Measurements from ENCODE around the gene STK32B. TPM values are rescaled to one million over a fixed set of nuclear protein-coding genes. Genes with fewer than 3 reads are reported as not detected.

STK32B gene
- total and polyA plus RNA-seq, 2 of the 8 experiments (the other 6 are each of a cell fraction or from before 2014, with no cell fraction given), result 2.3 to 2.5 TPM

DNA sequence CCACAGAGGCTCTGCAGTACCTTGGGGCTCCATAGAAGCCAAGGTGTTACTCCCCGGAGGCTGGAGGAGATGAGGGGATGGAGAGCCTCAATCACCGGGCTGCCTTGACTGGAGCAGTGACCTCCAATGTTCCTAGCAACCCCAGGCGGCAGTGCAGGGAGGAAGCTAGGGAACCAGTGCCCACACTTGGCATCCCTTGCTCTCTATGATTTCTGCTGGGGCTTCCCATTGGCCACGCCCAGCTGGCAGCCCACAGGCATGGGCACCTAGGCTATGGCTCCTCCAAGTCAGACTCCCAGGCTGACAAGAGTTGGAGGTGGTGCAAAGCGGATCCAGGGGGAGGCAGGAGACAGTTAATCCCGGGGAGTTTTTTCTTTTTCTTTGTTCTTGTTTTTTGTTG, 427.4 kb downstream of the STK32B start:
- H3K4me1 ChIP-seq (replicated peaks in 1 of 4; ENCODE audit: control insufficient read depth in 3 of 4, insufficient read depth in 4 of 4, low read length in 3 of 4), result peaks cover 0 to 8% (median 0%) of the 10 kb centered on the region in 4 experiments; a peak in 3 of 7 replicates
- no peak overlapping the region for H2BK20ac ChIP-seq (ENCODE audit: low read length)
- DNase-seq (ENCODE audit: low read depth in 1 of 2, low spot score in 2 of 2) (no peak), FAIRE-seq (no peak)
- no peak overlapping the region for H3K4ac ChIP-seq (replicated peaks; ENCODE audit: insufficient read length, low read depth, low read length)
- no peak overlapping the region for H2BK5ac ChIP-seq (ENCODE audit: low read depth, low read length)
- H3K4me2 ChIP-seq (ENCODE audit: insufficient read depth in 1 of 2, low read depth in 2 of 2, low read length in 2 of 2), result no peak overlapping the region
- no peak overlapping the region for H4K91ac ChIP-seq (replicated peaks; ENCODE audit: insufficient read length, low read length)
- ChIA-PET CTCF (ENCODE audit: partially characterized antibody) (interaction anchor here (0.6 kb wide), 1 partner anchor 623 kb away, joined by 3 read pairs; no protein-coding TSS in a partner anchor), POLR2A (ENCODE audit: partially characterized antibody) (no interaction called here)
- H4K8ac ChIP-seq (ENCODE audit: extremely low read depth, insufficient read depth, low read length), result no peak overlapping the region
- no peaks in the 10 kb centered on the region for H3K27me3 ChIP-seq (replicated peaks in 1 of 4; ENCODE audit: control insufficient read depth in 3 of 4, extremely low read depth in 1 of 4, insufficient read depth in 3 of 4, low read length in 3 of 4)
- H3K18ac ChIP-seq (ENCODE audit: extremely low read depth, low read length), result no peak overlapping the region
- H2BK15ac ChIP-seq (ENCODE audit: low read length), result no peak overlapping the region
- no peak overlapping the region for H3K4me3 ChIP-seq (ENCODE audit: extremely low read depth in 1 of 4, insufficient read depth in 2 of 4, low read depth in 3 of 4, low read length in 4 of 4)
- WGBS, 2 experiments (ENCODE audit: extremely low coverage in 1 of 2, insufficient coverage in 1 of 2, insufficient read length in 1 of 2, insufficient replicate concordance in 2 of 2, low coverage in 1 of 2, low lambda C conversion rate in 2 of 2, missing lambda C conversion rate in 1 of 2), result 90% methylated on average over 4 of the region's 6 CpGs; no CpG with 5 or more reads in 1 of the 2 experiments
- H3K79me2 ChIP-seq (ENCODE audit: control insufficient read depth in 1 of 2, insufficient read depth in 2 of 2, low read length in 2 of 2), result no peaks in the 10 kb centered on the region
- no peaks in the 10 kb centered on the region for H3K23me2 ChIP-seq (ENCODE audit: low read depth, low read length)
- H3K36me3 ChIP-seq (ENCODE audit: control insufficient read depth in 2 of 4, insufficient read depth in 4 of 4, low read length in 3 of 4), result no peaks in the 10 kb centered on the region
- H4K5ac ChIP-seq (ENCODE audit: insufficient read length, low read depth, low read length), result no peak overlapping the region
- no peak overlapping the region for H3K56ac ChIP-seq (replicated peaks; ENCODE audit: insufficient read length, low read depth, low read length)
- no peak overlapping the region for H2AK5ac ChIP-seq (ENCODE audit: low read depth, low read length)
- no peaks in the 10 kb centered on the region for H3K9me3 ChIP-seq (ENCODE audit: insufficient read depth in 2 of 2, low read depth in 1 of 2, low read length in 1 of 2)
- H3K23ac ChIP-seq (ENCODE audit: insufficient read length), result no peak overlapping the region
- no peaks in the 10 kb centered on the region for H3K79me1 ChIP-seq (ENCODE audit: low read depth, low read length)
- H3K27ac ChIP-seq (ENCODE audit: low read depth, low read length), result no peak overlapping the region
- no peak overlapping the region for H2BK120ac ChIP-seq (replicated peaks; ENCODE audit: low read depth, low read length)
- no peak overlapping the region for H2AFZ ChIP-seq (ENCODE audit: low read length)
- H3K14ac ChIP-seq (ENCODE audit: insufficient read length), result no peak overlapping the region
- H3K9ac ChIP-seq (replicated peaks in 1 of 4; ENCODE audit: extremely low read depth in 1 of 4, low read depth in 3 of 4, low read length in 3 of 4), result no peak overlapping the region
- no peaks in the 10 kb centered on the region for H4K20me1 ChIP-seq (replicated peaks in 1 of 2; ENCODE audit: control insufficient read depth in 1 of 2, insufficient read depth in 2 of 2, low read length in 2 of 2)
- H2BK12ac ChIP-seq (ENCODE audit: low read depth, low read length), result no peak overlapping the region
- TF ChIP-seq, protein P1, sequence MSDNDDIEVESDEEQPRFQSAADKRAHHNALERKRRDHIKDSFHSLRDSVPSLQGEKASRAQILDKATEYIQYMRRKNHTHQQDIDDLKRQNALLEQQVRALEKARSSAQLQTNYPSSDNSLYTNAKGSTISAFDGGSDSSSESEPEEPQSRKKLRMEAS (IDR thresholded peaks at IDR 0.05), result no peak
- no peak for TF ChIP-seq PHF8 (conservative IDR thresholded peaks at IDR 0.05; ENCODE audit: low read depth, low read length)
- no peak for TF ChIP-seq POU5F1 (IDR thresholded peaks at IDR 0.05; ENCODE audit: low read depth, low read length)
- no peak for TF ChIP-seq SAP30 (IDR thresholded peaks at IDR 0.05; ENCODE audit: insufficient read depth, insufficient replicate concordance, low read length)

Measured in H1 (cell line).